HG03342 (cell line): Measurements from ENCODE around the gene ZIM2.

ENCODE experiments used
- ATAC-seq: cut with Tn5 transposase; IDR thresholded peaks from one replicate; pipeline ENCODE4 v1.9.1; 2021; ENCODE audit warnings: mild to moderate bottlenecking, moderate library complexity; ENCODE audit not compliant: unreplicated experiment

ZIM2 gene

GRCh38 chr19:56811480-56811879 lies 29.0 kb downstream of the ZIM2 start:
- ATAC-seq, result no peak

GRCh38 chr19:56810260-56810659 lies 30.3 kb downstream of the ZIM2 start:
- ATAC-seq, result no peak

- ATAC-seq, result no peak
Observed at GRCh38 chr19:56808717-56809392, 31.7 kb downstream of the ZIM2 start.

GRCh38 chr19:56806639-56807038 lies 33.9 kb downstream of the ZIM2 start:
- ATAC-seq, result no peak

GRCh38 chr19:56778351-56778750 lies 62.2 kb downstream of the ZIM2 start:
- ATAC-seq, result no peak

GRCh38 chr19:56769650-56770049 lies 70.9 kb downstream of the ZIM2 start:
- ATAC-seq, result no peak

GRCh38 chr19:56765137-56765536 lies 75.4 kb downstream of the ZIM2 start:
- ATAC-seq, result no peak

- no peak for ATAC-seq
Observed at GRCh38 chr19:56764196-56764695, 76.3 kb downstream of the ZIM2 start.

GRCh38 chr19:56760842-56761241 lies 79.7 kb downstream of the ZIM2 start:
- ATAC-seq, result no peak

GRCh38 chr19:56759531-56759930 lies 81.0 kb downstream of the ZIM2 start:
- ATAC-seq, result no peak

- ATAC-seq, result no peak
Observed at GRCh38 chr19:56751078-56751489, 89.4 kb downstream of the ZIM2 start.

GRCh38 chr19:56750658-56751057 lies 89.9 kb downstream of the ZIM2 start:
- no peak for ATAC-seq

- no peak for ATAC-seq
Observed at GRCh38 chr19:56748378-56748777, 92.1 kb downstream of the ZIM2 start.

GRCh38 chr19:56746367-56746766 lies 94.2 kb downstream of the ZIM2 start:
- no peak for ATAC-seq

GRCh38 chr19:56740501-56740900 lies 100.0 kb downstream of the ZIM2 start:
- ATAC-seq, result no peak

- no peak for ATAC-seq
Observed at GRCh38 chr19:56736571-56736970, 104.0 kb downstream of the ZIM2 start.

GRCh38 chr19:56732976-56733375 lies 107.5 kb downstream of the ZIM2 start:
- no peak for ATAC-seq

- ATAC-seq, result no peak
Observed at GRCh38 chr19:56727677-56728076, 112.8 kb downstream of the ZIM2 start.

- no peak for ATAC-seq
Observed at GRCh38 chr19:56725829-56726424, 114.6 kb downstream of the ZIM2 start.
